Gastroesophageal sphincter (tissue), 4 donors: ENCODE measurements around the gene OVOL2. TPM values are rescaled to one million over a fixed set of nuclear protein-coding genes. Genes with fewer than 3 reads are reported as not detected.
"Not testable (repeated sequence)": the region's sequence is repeated elsewhere in the genome, so short reads cannot be mapped to it uniquely, and the experiment has no call there.

Experiments used
- ATAC-seq: fragments of 150-250 bp; one replicate; pipeline ENCODE4 v1.9.1; 2016; ENCODE audit warnings: mild to moderate bottlenecking, moderate library complexity
- H3K27ac ChIP-seq, 4 donors: fragments of 200-600 bp; sonication (generic) in 3 of 4; 1 replicate in 3 of 4; 2 replicates in 1 of 4; pipeline ENCODE4 v1.5.1; 2016 to 2019
- H3K27me3 ChIP-seq: fragments of 200-600 bp; sonication (generic); one replicate; pipeline ENCODE4 v1.5.1; 2019
- H3K36me3 ChIP-seq, 2 donors: fragments of 200-600 bp; sonication (generic); one replicate each; pipeline ENCODE4 v1.5.1; 2019; ENCODE audit warnings: control low read depth in 1 of 2
- H3K4me1 ChIP-seq, 3 donors: fragments of 200-600 bp; sonication (generic); 1 replicate in 2 of 3; 2 replicates in 1 of 3; pipeline ENCODE4 v1.5.1; 2016 to 2019; ENCODE audit warnings: control low read depth in 2 of 3
- H3K4me3 ChIP-seq, 2 donors: fragments of 200-600 bp; sonication (generic); one replicate each; pipeline ENCODE4 v1.5.1; 2019; ENCODE audit warnings: mild to moderate bottlenecking in 1 of 2, moderate library complexity in 1 of 2
- H3K9me3 ChIP-seq, 3 donors: fragments of 200-600 bp; sonication (generic); one replicate each; pipeline ENCODE4 v1.5.1; 2017 to 2019; ENCODE audit warnings: control low read depth in 2 of 3
- CTCF ChIP-seq, 4 experiments: fragments of 200-600 bp in 2 of 4; fragments of 450-650 bp in 2 of 4; sonication (generic) in 1 of 4; IDR thresholded peaks; one replicate each; pipeline ENCODE4 v1.5.1; 2017 to 2019; ENCODE audit warnings: antibody characterized with exemption in 4 of 4, mild to moderate bottlenecking in 2 of 4, moderate library complexity in 2 of 4
- EP300 ChIP-seq: sonication (generic); formaldehyde crosslinking; IDR thresholded peaks from one replicate; pipeline ENCODE4 v1.6.1; 2017; ENCODE audit warnings: antibody characterized with exemption, mild to moderate bottlenecking
- POLR2A ChIP-seq, 2 donors: fragments of 450-650 bp; IDR thresholded peaks; one replicate each; pipeline ENCODE4 v1.6.1; 2017; ENCODE audit warnings: antibody characterized with exemption in 2 of 2, mild to moderate bottlenecking in 2 of 2, moderate library complexity in 1 of 2
- POLR2AphosphoS5 ChIP-seq: sonication (generic); formaldehyde crosslinking; IDR thresholded peaks from one replicate; pipeline ENCODE4 v1.6.1; 2017; ENCODE audit warnings: antibody characterized with exemption
- WGBS, 2 donors: methylation state at CpG; one replicate each; pipeline ENCODE4 v1.1.5; 2018; ENCODE audit warnings: low coverage in 1 of 2; 5-methylcytosine and 5-hydroxymethylcytosine counted together
- total RNA-seq, 4 donors: library from RNA; depleted of rRNA; stranded (reverse); fragments of >200 nt; gene quantifications; one replicate each; pipeline ENCODE4 v1.1.0, GENCODE V29; 2016

Gene OVOL2
- under 1 TPM in 1 of 4 donors, not detected in 3; 0.69 TPM for total RNA-seq

- Histone ChIP-seq H3K4me3 (peak within 1 kb of the TSS; percentile 4 to 50), H3K36me3 (no peaks in the 10 kb centered on the region), H3K9me3 (no peaks in the 10 kb centered on the region), H3K27me3 (peaks cover 100% of the 10 kb centered on the region), H3K27ac (no peak within 1 kb of the TSS), H3K4me1 (peaks cover 0 to 36% (median 19%) of the 10 kb centered on the region in 3 donors)
- no peak for ATAC-seq
- 1% methylated on average over 9 of the region's 73 CpGs; no CpG with 5 or more reads in 1 of the 2 donors for WGBS, 2 donors
- no peak for TF ChIP-seq CTCF (IDR thresholded peaks at IDR 0.05)
- TF ChIP-seq POLR2A (IDR thresholded peaks at IDR 0.05): no peak
- TF ChIP-seq EP300: no peak
- TF ChIP-seq POLR2AphosphoS5: no peak
Observed at GRCh38 chr20:18057101-18057993, at the start of gene OVOL2. OVOL2 (minus strand) TSS chr20:18057916; CDS start chr20:18057634, 282 bp downstream.

GRCh38 chr20:18103497-18103896, 45.8 kb upstream of the OVOL2 start:
- H3K4me3 ChIP-seq: no peak overlapping the region
- no peak for ATAC-seq
- 47 to 70% methylated on average over 1 of the region's 1 CpG for WGBS, 2 donors
- no peaks in the 10 kb centered on the region for H3K27me3 ChIP-seq
- H3K4me1 ChIP-seq: no peaks in the 10 kb centered on the region
- no peaks in the 10 kb centered on the region for H3K36me3 ChIP-seq
- TF ChIP-seq EP300 (no peak), CTCF (IDR thresholded peaks at IDR 0.05) (no peak), POLR2AphosphoS5 (no peak), POLR2A (IDR thresholded peaks at IDR 0.05) (no peak)
- no peaks in the 10 kb centered on the region for H3K9me3 ChIP-seq
- no peak overlapping the region for H3K27ac ChIP-seq

- 18 to 42% methylated on average over 3 to 5 of the region's 7 CpGs for WGBS, 2 donors
- Histone ChIP-seq H3K27me3 (no peaks in the 10 kb centered on the region), H3K9me3 (no peaks in the 10 kb centered on the region), H3K4me1 (no peaks in the 10 kb centered on the region), H3K27ac (no peak overlapping the region), H3K36me3 (no peaks in the 10 kb centered on the region), H3K4me3 (no peak overlapping the region)
- no peak for TF ChIP-seq POLR2A (IDR thresholded peaks at IDR 0.05)
- TF ChIP-seq EP300: no peak
- TF ChIP-seq CTCF (IDR thresholded peaks at IDR 0.05): no peak
- TF ChIP-seq POLR2AphosphoS5: no peak
- no peak for ATAC-seq
Observed at GRCh38 chr20:18101125-18101810, 43.6 kb upstream of the OVOL2 start.

- not testable (repeated sequence) for H3K4me1 ChIP-seq, H3K9me3 ChIP-seq, H3K4me3 ChIP-seq, H3K27me3 ChIP-seq, H3K36me3 ChIP-seq, H3K27ac ChIP-seq, ATAC-seq
- WGBS, 2 donors: 92 to 93% methylated on average over 5 to 11 of the region's 11 CpGs
Observed at GRCh38 chr20:18100569-18100968, 42.9 kb upstream of the OVOL2 start.

GRCh38 chr20:18094191-18094590, 36.5 kb upstream of the OVOL2 start:
- 49 to 83% methylated on average over 1 to 5 of the region's 5 CpGs for WGBS, 2 donors
- Histone ChIP-seq H3K4me1 (no peaks in the 10 kb centered on the region), H3K27me3 (peaks cover 10% of the 10 kb centered on the region), H3K4me3 (no peak overlapping the region), H3K27ac (no peak overlapping the region), H3K9me3 (no peaks in the 10 kb centered on the region), H3K36me3 (no peaks in the 10 kb centered on the region)
- no peak for ATAC-seq
- no peak for TF ChIP-seq CTCF (IDR thresholded peaks at IDR 0.05)
- TF ChIP-seq POLR2A (IDR thresholded peaks at IDR 0.05): no peak
- TF ChIP-seq EP300: no peak
- no peak for TF ChIP-seq POLR2AphosphoS5
